Neural cell (in vitro differentiated cells): Measurements from ENCODE around the gene RENBP. TPM values are rescaled to one million over a fixed set of nuclear protein-coding genes. Genes with fewer than 3 reads are reported as not detected.

ENCODE experiments used
- H2AFZ ChIP-seq: fragments of 200-600, 300-800 bp; sonication (generic), shearing (Covaris generic); 2 replicates; pipeline ENCODE4 v1.6.0; 2014; ENCODE audit warnings: low read depth, mild to moderate bottlenecking, antibody characterized with exemption, low read length, moderate library complexity
- H3F3A ChIP-seq: fragments of 200-600 bp; shearing (Covaris generic); 2 replicates; pipeline ENCODE4 v1.6.1; 2016; ENCODE audit warnings: mild to moderate bottlenecking, moderate library complexity, mixed read lengths, antibody characterized with exemption, low read length; ENCODE audit not compliant: insufficient read depth, poor library complexity, severe bottlenecking
- H3K27ac ChIP-seq: fragments of 200-600, 300-800 bp; sonication (generic), shearing (Covaris generic); 2 replicates; pipeline ENCODE4 v1.5.1; 2014; ENCODE audit warnings: mild to moderate bottlenecking, low read length, moderate library complexity
- H3K27me3 ChIP-seq: fragments of 300-800, 200-600 bp; sonication (generic), shearing (Covaris generic); 2 replicates; pipeline ENCODE4 v1.6.0; 2014; ENCODE audit warnings: mild to moderate bottlenecking, low read depth, low read length, moderate library complexity; ENCODE audit not compliant: insufficient read depth
- H3K36me3 ChIP-seq: fragments of 300-800, 200-600 bp; sonication (generic), shearing (Covaris generic); 2 replicates; pipeline ENCODE4 v1.5.1; 2014; ENCODE audit warnings: mild to moderate bottlenecking, antibody characterized with exemption, low read length, moderate library complexity; ENCODE audit not compliant: insufficient read depth
- H3K4me2 ChIP-seq: fragments of 300-800, 200-600 bp; sonication (generic), shearing (Covaris generic); 2 replicates; pipeline ENCODE4 v1.6.0; 2014; ENCODE audit warnings: mild to moderate bottlenecking, low read length
- H3K4me3 ChIP-seq: fragments of 300-800, 200-600 bp; sonication (generic), shearing (Covaris generic); 2 replicates; pipeline ENCODE4 v1.5.1; 2014; ENCODE audit warnings: mild to moderate bottlenecking, low read length, moderate library complexity
- H3K79me2 ChIP-seq: fragments of 200-600 bp; shearing (Covaris generic); replicated peaks from 2 replicates; pipeline ENCODE4 v1.6.0; 2014; ENCODE audit warnings: mild to moderate bottlenecking, low read length, moderate library complexity; ENCODE audit not compliant: insufficient read depth
- H3K9ac ChIP-seq: fragments of 300-800, 200-600 bp; sonication (generic), shearing (Covaris generic); 2 replicates; pipeline ENCODE4 v1.6.1; 2016; ENCODE audit warnings: mild to moderate bottlenecking, low read length, mixed read lengths
- H3K9me2 ChIP-seq: fragments of 200-600 bp; shearing (Covaris generic); 2 replicates; pipeline ENCODE4 v1.6.1; 2016; ENCODE audit warnings: mild to moderate bottlenecking, low read length, mixed read lengths; ENCODE audit not compliant: insufficient read depth
- H3K9me3 ChIP-seq: fragments of 200-600, 300-800 bp; sonication (generic), shearing (Covaris generic); 2 replicates; pipeline ENCODE4 v1.6.1; 2016; ENCODE audit warnings: mild to moderate bottlenecking, mixed run types, low read length, moderate library complexity, mixed read lengths
- H4K20me1 ChIP-seq: fragments of 200-600 bp; shearing (Covaris generic); 2 replicates; pipeline ENCODE4 v1.6.1; 2016; ENCODE audit warnings: mild to moderate bottlenecking, mixed run types; ENCODE audit not compliant: insufficient read depth
- EP300 ChIP-seq: fragments of 450-650 bp; conservative IDR thresholded peaks from 2 replicates; pipeline ENCODE4 v1.6.1; 2014; ENCODE audit warnings: antibody characterized with exemption, mild to moderate bottlenecking, moderate library complexity; ENCODE audit not compliant: poor library complexity, severe bottlenecking
- EZH2 ChIP-seq: fragments of 200-600, 300-800 bp; shearing (Covaris generic), sonication (generic); IDR thresholded peaks from 2 replicates; pipeline ENCODE4 v1.6.1; 2014; ENCODE audit warnings: antibody characterized with exemption, low read length, borderline replicate concordance, mild to moderate bottlenecking; ENCODE audit not compliant: insufficient read depth, poor library complexity, severe bottlenecking
- MXI1 ChIP-seq: fragments of 450-650 bp; conservative IDR thresholded peaks from 2 replicates; pipeline ENCODE4 v1.6.1; 2014; ENCODE audit warnings: antibody characterized with exemption, mild to moderate bottlenecking; ENCODE audit not compliant: poor library complexity, severe bottlenecking
- POLR2AphosphoS5 ChIP-seq: IDR thresholded peaks from 2 replicates; pipeline ENCODE4 v1.6.1; 2012
- RAD21 ChIP-seq: fragments of 450-650 bp; conservative IDR thresholded peaks from 2 replicates; pipeline ENCODE4 v1.6.1; 2014; ENCODE audit warnings: antibody characterized with exemption, mild to moderate bottlenecking, moderate library complexity
- REST ChIP-seq: IDR thresholded peaks from 2 replicates; pipeline ENCODE4 v1.6.1; 2012; ENCODE audit warnings: borderline replicate concordance
- SMC3 ChIP-seq: fragments of 450-650 bp; conservative IDR thresholded peaks from 2 replicates; pipeline ENCODE4 v1.6.1; 2014; ENCODE audit warnings: antibody characterized with exemption, mild to moderate bottlenecking, moderate library complexity; ENCODE audit not compliant: poor library complexity
- TAF1 ChIP-seq: IDR thresholded peaks from 2 replicates; pipeline ENCODE4 v1.6.1; 2012; ENCODE audit warnings: low read depth
- polyA plus RNA-seq: library from polyadenylated mRNA; depleted of rRNA; stranded (reverse); fragments of >200 nt; gene quantifications from 2 replicates; pipeline ENCODE4 v1.2.3, GENCODE V29; 2014
- TF ChIP-seq, protein P1 (sequence below): fragments of 450-650 bp; IDR thresholded peaks from 2 replicates; pipeline ENCODE4 v1.5.1; 2014; ENCODE audit warnings: antibody characterized with exemption, mild to moderate bottlenecking, moderate library complexity; ENCODE audit not compliant: poor library complexity, severe bottlenecking

RENBP gene
- polyA plus RNA-seq, 1 donor from 2014 or later, result 0.89 TPM

DNA sequence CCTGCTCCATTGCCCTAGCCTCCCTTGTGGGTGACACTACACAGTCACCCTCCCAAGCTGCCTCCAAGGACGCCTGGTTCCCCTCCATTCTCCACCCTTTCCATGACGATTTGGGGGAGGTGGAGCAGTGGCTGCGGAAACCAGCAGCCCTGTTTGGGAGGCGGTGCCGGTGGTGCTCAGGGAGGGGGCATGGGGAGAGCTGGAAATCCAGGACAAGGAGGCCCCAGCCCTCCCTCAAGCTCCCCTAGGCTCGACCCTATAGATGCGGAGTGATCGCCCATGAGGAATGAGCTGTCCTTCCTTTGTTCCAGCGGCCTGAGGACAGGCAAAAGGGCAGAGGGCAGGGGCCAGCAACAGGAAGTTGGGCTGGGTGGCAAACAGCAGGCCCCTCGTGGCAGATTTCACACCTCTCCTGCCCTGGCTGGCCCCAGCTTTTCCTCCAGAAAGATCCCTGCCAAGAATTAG, 3.6 kb upstream of the RENBP start:
- H3K36me3 ChIP-seq, result no peaks in the 10 kb centered on the region

DNA sequence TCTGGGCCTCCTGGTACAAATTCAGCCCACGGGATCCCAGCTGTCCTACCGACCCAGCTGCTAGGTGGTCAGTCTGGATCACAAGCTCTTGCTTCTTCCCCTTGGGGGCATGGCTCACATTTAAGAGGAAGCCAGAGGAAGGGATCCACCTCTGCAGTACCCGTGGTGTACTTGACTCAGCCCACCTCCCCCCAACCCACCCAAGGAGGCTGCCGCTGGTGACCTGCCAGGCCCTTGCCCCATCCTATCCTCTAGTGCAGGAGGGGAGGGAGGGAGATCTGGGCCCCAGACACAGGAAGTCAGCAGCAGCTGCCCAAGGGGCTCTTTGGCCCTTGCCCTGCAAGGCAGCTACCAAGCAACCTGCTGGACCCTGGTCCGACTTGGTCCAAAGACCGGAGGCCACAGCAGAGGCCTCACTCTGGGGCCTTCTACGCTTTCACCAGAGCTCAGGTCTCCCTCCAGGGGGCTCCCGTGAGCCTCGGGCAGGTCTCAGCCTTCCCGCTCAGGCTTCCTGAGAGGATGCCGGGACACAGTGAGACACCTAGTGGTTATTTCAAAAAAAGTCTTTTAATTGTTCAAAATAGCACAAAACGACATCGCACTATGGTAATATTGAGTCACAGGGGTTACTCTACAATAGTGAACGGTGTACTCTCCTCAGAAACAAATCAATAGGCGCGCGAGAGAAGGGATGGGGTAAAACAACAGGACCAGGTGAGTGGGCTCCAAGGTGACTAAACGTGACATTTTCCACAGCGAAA, 2.7 kb upstream of the RENBP start:
- H4K20me1 ChIP-seq, result no peaks in the 10 kb centered on the region
- H3K9ac ChIP-seq, result no peak overlapping the region
- TF ChIP-seq MXI1 (no peak), POLR2AphosphoS5 (no peak), SMC3 (peak; percentile 79), EZH2 (no peak), RAD21 (peak; percentile 70), TAF1 (no peak), REST (no peak), EP300 (no peak)

More for the DNA sequence above, 3.6 kb upstream of the RENBP start:
- no peak overlapping the region for H3K4me2 ChIP-seq
- no peaks in the 10 kb centered on the region for H3K79me2 ChIP-seq
- H3F3A ChIP-seq, result no peaks in the 10 kb centered on the region
- H3K27me3 ChIP-seq, result no peaks in the 10 kb centered on the region
- H3K27ac ChIP-seq, result no peak overlapping the region
- no peaks in the 10 kb centered on the region for H4K20me1 ChIP-seq
- no peak overlapping the region for H2AFZ ChIP-seq
- H3K9ac ChIP-seq, result no peak overlapping the region
- TF ChIP-seq, protein P1, sequence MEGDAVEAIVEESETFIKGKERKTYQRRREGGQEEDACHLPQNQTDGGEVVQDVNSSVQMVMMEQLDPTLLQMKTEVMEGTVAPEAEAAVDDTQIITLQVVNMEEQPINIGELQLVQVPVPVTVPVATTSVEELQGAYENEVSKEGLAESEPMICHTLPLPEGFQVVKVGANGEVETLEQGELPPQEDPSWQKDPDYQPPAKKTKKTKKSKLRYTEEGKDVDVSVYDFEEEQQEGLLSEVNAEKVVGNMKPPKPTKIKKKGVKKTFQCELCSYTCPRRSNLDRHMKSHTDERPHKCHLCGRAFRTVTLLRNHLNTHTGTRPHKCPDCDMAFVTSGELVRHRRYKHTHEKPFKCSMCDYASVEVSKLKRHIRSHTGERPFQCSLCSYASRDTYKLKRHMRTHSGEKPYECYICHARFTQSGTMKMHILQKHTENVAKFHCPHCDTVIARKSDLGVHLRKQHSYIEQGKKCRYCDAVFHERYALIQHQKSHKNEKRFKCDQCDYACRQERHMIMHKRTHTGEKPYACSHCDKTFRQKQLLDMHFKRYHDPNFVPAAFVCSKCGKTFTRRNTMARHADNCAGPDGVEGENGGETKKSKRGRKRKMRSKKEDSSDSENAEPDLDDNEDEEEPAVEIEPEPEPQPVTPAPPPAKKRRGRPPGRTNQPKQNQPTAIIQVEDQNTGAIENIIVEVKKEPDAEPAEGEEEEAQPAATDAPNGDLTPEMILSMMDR, result no peak
- TF ChIP-seq MXI1 (no peak), REST (no peak), POLR2AphosphoS5 (no peak), SMC3 (no peak), TAF1 (no peak), EZH2 (no peak)
- no peak overlapping the region for H3K4me3 ChIP-seq
- H3K9me2 ChIP-seq, result no peaks in the 10 kb centered on the region
- no peaks in the 10 kb centered on the region for H3K9me3 ChIP-seq

More for the DNA sequence above, 2.7 kb upstream of the RENBP start:
- no peak overlapping the region for H3K4me3 ChIP-seq
- H3K27me3 ChIP-seq, result no peaks in the 10 kb centered on the region
- H3K9me3 ChIP-seq, result no peaks in the 10 kb centered on the region
- no peaks in the 10 kb centered on the region for H3K9me2 ChIP-seq
- H3K36me3 ChIP-seq, result no peaks in the 10 kb centered on the region
- H3F3A ChIP-seq, result no peaks in the 10 kb centered on the region
- no peak overlapping the region for H3K27ac ChIP-seq
- no peak overlapping the region for H2AFZ ChIP-seq
- H3K79me2 ChIP-seq, result no peaks in the 10 kb centered on the region
- no peak overlapping the region for H3K4me2 ChIP-seq
